Activated CD8-positive, alpha-beta T cell treated with anti-CD3 and anti-CD28 coated beads for 36 hours (primary cell): Measurements from ENCODE around the gene HSP90AB1. TPM values are rescaled to one million over a fixed set of nuclear protein-coding genes. Genes with fewer than 3 reads are reported as not detected.

Source experiments
- ATAC-seq: fragments of 200-7000 bp; cut with Tn5 transposase; one replicate; pipeline ENCODE4 v1.10.0; 2021; ENCODE audit warnings: mild to moderate bottlenecking, moderate library complexity
- CTCF ChIA-PET: fragments of 350-600 bp; sonication (Branson Sonifier 250); formaldehyde crosslinking; loops from one replicate; lab custom pipeline; 2021; ENCODE audit warnings: antibody characterized with exemption; lab: Charles Lee
- POLR2A ChIA-PET: fragments of 350-600 bp; sonication (Branson Sonifier 250); formaldehyde crosslinking; loops from one replicate; lab custom pipeline; 2021; ENCODE audit warnings: antibody characterized with exemption; lab: Charles Lee
- DNase-seq: peaks from one replicate; pipeline ENCODE4 v3.0.0-alpha.2; 2020
- H3K27ac Mint-ChIP-seq: one replicate; pipeline ENCODE4 v1.8.0; 2021; ENCODE audit warnings: mild to moderate bottlenecking, mixed read lengths
- H3K27me3 Mint-ChIP-seq: one replicate; pipeline ENCODE4 v1.8.0; 2021; ENCODE audit warnings: mixed read lengths
- H3K36me3 Mint-ChIP-seq: one replicate; pipeline ENCODE4 v1.8.0; 2021; ENCODE audit warnings: low read depth, mixed read lengths
- H3K4me1 Mint-ChIP-seq: one replicate; pipeline ENCODE4 v1.8.0; 2021; ENCODE audit warnings: low read depth, mixed read lengths
- H3K4me3 Mint-ChIP-seq: one replicate; pipeline ENCODE4 v1.8.0; 2021; ENCODE audit warnings: mild to moderate bottlenecking, moderate library complexity, mixed read lengths
- H3K9me3 Mint-ChIP-seq: one replicate; pipeline ENCODE4 v1.8.0; 2021; ENCODE audit warnings: mixed read lengths
- intact Hi-C: fragments of 100-400 bp; cut with micrococcal nuclease; formaldehyde crosslinking; loops from one replicate; pipeline ENCODE4 v1.10.0; 2022
- total RNA-seq, 2 experiments: library from RNA; stranded (reverse); gene quantifications; one replicate each; pipeline ENCODE4 v1.2.3, GENCODE V29; 2021
- TF ChIP-seq, protein P1 (sequence below): fragments of 200-600 bp; IDR thresholded peaks from one replicate; pipeline ENCODE4 v1.8.0; 2022; ENCODE audit warnings: antibody characterized with exemption, mild to moderate bottlenecking

The HSP90AB1 gene
- total RNA-seq, 2 experiments from 2014 or later, result 2,124 to 2,130 TPM

DNA sequence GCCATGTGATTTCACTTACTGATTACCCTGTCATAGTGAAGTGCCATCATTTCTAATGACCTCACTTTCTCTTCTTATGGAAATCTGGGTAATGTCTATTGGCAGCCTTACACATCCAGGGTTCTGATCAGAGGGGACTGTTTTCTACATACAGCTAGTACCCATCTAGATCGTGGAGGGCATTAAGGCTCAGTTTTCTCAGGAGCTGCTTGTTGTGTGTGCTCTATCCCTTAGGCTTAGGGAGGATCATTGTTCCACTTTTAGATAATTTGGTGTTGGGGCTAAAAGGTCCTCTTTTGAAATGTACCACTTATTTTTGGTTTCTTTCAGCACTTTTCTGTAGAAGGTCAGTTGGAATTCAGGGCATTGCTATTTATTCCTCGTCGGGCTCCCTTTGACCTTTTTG lies 3.8 kb downstream of the HSP90AB1 start:
- Mint-ChIP-seq H3K4me1 (peaks cover 65% of the 10 kb centered on the region), H3K9me3 (no peaks in the 10 kb centered on the region), H3K4me3 (peak overlapping the region; percentile 100), H3K27me3 (peaks cover 3% of the 10 kb centered on the region), H3K36me3 (peaks cover 74% of the 10 kb centered on the region), H3K27ac (peak overlapping the region; percentile 100)
- POLR2A ChIA-PET, result interaction anchor here (1.0 to 17.2 kb wide), 4 partner anchors 5 to 18 kb away, joined by 5 to 486 read pairs (median 16); partner anchors contain the start of gene HSP90AB1
- TF ChIP-seq, protein P1, sequence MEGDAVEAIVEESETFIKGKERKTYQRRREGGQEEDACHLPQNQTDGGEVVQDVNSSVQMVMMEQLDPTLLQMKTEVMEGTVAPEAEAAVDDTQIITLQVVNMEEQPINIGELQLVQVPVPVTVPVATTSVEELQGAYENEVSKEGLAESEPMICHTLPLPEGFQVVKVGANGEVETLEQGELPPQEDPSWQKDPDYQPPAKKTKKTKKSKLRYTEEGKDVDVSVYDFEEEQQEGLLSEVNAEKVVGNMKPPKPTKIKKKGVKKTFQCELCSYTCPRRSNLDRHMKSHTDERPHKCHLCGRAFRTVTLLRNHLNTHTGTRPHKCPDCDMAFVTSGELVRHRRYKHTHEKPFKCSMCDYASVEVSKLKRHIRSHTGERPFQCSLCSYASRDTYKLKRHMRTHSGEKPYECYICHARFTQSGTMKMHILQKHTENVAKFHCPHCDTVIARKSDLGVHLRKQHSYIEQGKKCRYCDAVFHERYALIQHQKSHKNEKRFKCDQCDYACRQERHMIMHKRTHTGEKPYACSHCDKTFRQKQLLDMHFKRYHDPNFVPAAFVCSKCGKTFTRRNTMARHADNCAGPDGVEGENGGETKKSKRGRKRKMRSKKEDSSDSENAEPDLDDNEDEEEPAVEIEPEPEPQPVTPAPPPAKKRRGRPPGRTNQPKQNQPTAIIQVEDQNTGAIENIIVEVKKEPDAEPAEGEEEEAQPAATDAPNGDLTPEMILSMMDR, result no peak
- DNase-seq, result no peak
- no peak for ATAC-seq
- intact Hi-C loops, result no loop called here
- CTCF ChIA-PET, result interaction anchor here (0.8 to 1.6 kb wide), 3 partner anchors 11 to 14 kb away, joined by 3 to 5 read pairs (median 4); no protein-coding TSS in a partner anchor

DNA sequence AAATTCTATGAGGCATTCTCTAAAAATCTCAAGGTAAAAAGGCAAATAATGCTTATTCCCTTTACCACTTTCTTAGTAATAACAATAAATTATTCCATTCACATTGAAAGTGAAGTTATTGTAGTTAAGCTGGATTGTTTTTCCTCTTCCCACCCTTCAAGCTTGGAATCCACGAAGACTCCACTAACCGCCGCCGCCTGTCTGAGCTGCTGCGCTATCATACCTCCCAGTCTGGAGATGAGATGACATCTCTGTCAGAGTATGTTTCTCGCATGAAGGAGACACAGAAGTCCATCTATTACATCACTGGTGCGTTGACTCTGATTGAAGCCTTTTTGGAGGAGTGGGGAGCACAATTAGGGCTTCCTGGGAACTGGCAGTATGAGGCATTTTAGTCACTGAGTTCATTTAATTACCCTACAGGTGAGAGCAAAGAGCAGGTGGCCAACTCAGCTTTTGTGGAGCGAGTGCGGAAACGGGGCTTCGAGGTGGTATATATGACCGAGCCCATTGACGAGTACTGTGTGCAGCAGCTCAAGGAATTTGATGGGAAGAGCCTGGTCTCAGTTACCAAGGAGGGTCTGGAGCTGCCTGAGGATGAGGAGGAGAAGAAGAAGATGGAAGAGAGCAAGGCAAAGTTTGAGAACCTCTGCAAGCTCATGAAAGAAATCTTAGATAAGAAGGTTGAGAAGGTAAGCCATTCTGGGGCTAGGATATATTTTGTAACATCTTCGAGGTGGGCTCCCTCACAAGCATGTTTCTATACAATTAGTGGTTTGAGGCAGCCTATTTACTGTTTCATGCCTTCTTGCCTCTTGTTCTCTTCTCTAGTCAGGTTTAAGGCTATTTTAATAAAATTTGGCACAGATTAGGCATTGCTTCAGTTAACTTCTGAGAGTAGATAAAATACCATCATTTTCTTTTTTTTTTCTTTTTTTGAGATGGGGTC lies 4.9 kb downstream of the HSP90AB1 start:
- H3K36me3 Mint-ChIP-seq, result peaks cover 73% of the 10 kb centered on the region
- H3K4me3 Mint-ChIP-seq, result peak overlapping the region; percentile 100
- ChIA-PET CTCF (interaction anchor here (0.8 to 1.8 kb wide), 5 partner anchors 9 to 80 kb away, joined by 3 to 6 read pairs (median 4); no protein-coding TSS in a partner anchor), POLR2A (interaction anchor here (0.6 to 17.2 kb wide), 5 partner anchors 6 to 64 kb away, joined by 3 to 486 read pairs (median 5); partner anchors contain the start of gene HSP90AB1)
- peak overlapping the region; percentile 62 for H3K27ac Mint-ChIP-seq
- intact Hi-C loops, result no loop called here
- H3K9me3 Mint-ChIP-seq, result no peaks in the 10 kb centered on the region
- peaks cover 72% of the 10 kb centered on the region for H3K4me1 Mint-ChIP-seq
- peaks cover 2% of the 10 kb centered on the region for H3K27me3 Mint-ChIP-seq
- TF ChIP-seq, protein P1, result no peak
- ATAC-seq (no peak), DNase-seq (no peak)

DNA sequence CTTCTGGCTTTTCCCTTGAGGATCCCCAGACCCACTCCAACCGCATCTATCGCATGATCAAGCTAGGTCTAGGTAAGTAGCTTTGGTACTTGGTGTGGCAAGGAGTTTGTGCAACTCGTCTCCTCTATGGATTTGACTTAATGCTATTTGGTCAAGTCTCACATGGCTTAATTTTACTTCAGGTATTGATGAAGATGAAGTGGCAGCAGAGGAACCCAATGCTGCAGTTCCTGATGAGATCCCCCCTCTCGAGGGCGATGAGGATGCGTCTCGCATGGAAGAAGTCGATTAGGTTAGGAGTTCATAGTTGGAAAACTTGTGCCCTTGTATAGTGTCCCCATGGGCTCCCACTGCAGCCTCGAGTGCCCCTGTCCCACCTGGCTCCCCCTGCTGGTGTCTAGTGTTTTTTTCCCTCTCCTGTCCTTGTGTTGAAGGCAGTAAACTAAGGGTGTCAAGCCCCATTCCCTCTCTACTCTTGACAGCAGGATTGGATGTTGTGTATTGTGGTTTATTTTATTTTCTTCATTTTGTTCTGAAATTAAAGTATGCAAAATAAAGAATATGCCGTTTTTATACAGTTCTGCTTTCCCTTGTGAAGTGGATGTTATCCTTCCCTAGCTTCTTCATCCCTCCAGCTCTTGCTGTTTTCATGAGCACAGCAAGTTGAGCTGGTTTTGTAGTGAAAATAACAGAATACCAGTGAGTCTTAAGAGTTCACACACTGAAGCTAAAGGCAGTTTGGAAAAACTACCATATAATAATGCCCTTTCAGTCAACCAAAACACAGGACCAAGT lies 6.6 kb downstream of the HSP90AB1 start:
- TF ChIP-seq, protein P1, result peak; percentile 71
- Mint-ChIP-seq H3K9me3 (no peaks in the 10 kb centered on the region), H3K27ac (peak overlapping the region; percentile 59), H3K27me3 (no peaks in the 10 kb centered on the region), H3K4me3 (peak overlapping the region; percentile 5), H3K36me3 (peaks cover 61% of the 10 kb centered on the region), H3K4me1 (peaks cover 81% of the 10 kb centered on the region)
- DNase-seq, result peak; percentile 81
- ChIA-PET POLR2A (interaction anchor here (0.8 to 17.2 kb wide), 7 partner anchors 8 to 81 kb away, joined by 3 to 486 read pairs (median 11); partner anchors contain the start of genes HSP90AB1 and SLC29A1), CTCF (interaction anchor here (0.8 to 3.0 kb wide), 8 partner anchors 8 to 158 kb away, joined by 3 to 12 read pairs (median 6); partner anchors contain the start of gene SLC29A1)
- peak; percentile 15 for ATAC-seq
- intact Hi-C loops, result no loop called here

DNA sequence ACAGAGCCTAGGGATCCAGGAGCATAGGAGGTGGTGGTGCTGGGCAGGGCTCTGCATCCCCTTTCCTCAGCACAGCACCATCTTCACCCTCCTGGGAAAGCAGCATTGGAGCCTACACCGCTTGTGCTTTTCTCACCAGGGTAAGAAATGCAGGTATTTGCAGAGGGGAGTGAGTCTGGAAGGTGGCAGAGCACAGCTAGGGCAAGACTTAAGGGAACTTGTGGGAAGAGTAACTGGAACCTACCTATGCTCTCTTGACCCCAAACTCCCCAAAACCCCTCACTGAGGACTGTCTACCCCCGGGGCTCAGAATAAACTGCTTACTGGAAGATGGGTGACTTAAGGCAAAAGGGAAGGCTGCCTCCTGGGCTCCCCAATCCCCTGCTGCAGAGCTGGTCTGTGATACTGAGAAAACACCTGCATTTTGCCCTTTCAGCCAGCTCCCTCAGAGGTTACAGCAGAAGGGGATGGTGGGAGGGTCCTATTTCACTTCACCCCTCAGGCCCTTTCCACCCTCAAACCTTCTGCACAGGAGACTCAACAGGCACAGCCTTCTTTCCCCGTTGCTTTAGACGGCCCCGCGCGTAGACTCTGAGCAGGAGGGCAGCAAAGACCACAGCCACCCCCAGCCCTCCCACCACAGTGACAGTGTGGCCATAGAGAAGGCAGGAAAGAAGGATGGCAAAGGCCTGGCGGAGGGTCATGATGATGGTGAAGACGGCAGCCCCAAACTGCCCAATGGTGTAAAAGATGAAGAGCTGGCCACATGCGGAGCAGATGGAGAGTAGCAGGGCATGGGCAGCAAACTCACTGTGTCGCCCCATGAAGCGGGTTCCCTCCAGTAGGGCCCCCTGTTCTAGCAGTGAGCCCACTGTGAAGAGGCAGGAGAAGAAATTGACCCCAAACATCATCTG lies 7.5 kb downstream of the HSP90AB1 start:
- H3K9me3 Mint-ChIP-seq, result no peaks in the 10 kb centered on the region
- TF ChIP-seq, protein P1, result no peak
- intact Hi-C loops, result no loop called here
- peaks cover 56% of the 10 kb centered on the region for H3K36me3 Mint-ChIP-seq
- peak overlapping the region; percentile 85 for H3K4me3 Mint-ChIP-seq
- H3K27me3 Mint-ChIP-seq, result no peaks in the 10 kb centered on the region
- ChIA-PET CTCF (interaction anchor here (0.8 to 3.2 kb wide), 8 partner anchors 7 to 159 kb away, joined by 3 to 12 read pairs (median 6); no protein-coding TSS in a partner anchor), POLR2A (interaction anchor here (0.8 to 17.2 kb wide), 14 partner anchors 8 to 130 kb away, joined by 3 to 486 read pairs (median 4); partner anchors contain the start of genes AARS2, HSP90AB1 and SLC29A1)
- ATAC-seq, result peak; percentile 1
- peak; percentile 42 for DNase-seq
- peak overlapping the region; percentile 85 for H3K27ac Mint-ChIP-seq
- H3K4me1 Mint-ChIP-seq, result peaks cover 74% of the 10 kb centered on the region
